ENCODE measurements around the gene BGN. TPM values are rescaled to one million over a fixed set of nuclear protein-coding genes. Genes with fewer than 3 reads are reported as not detected.
A peak's percentile ranks its signal among the peaks of the same experiment; 100 is the strongest.

The BGN gene
- total and polyA plus RNA-seq, 4 experiments from 2014 or later: not detected

GRCh38 chrX:153499341-153499740 lies 4.6 kb downstream of the BGN start:
- H3K27me3 Mint-ChIP-seq: no peaks in the 10 kb centered on the region
- H3K27ac Mint-ChIP-seq: no peak overlapping the region
- no peaks in the 10 kb centered on the region for H3K36me3 ChIP-seq (ENCODE audit: insufficient read depth, low read length)
- H3K9me3 ChIP-seq (ENCODE audit: control insufficient read depth in 1 of 2, low read length in 2 of 2): no peaks in the 10 kb centered on the region
- no peak overlapping the region for H3K4me3 Mint-ChIP-seq
- no peaks in the 10 kb centered on the region for H3K4me1 ChIP-seq (ENCODE audit: insufficient read depth, low read length)
- peaks cover 0 to 1% (median 0%) of the 10 kb centered on the region in 8 donors for H3K9me3 Mint-ChIP-seq
- intact Hi-C loops (cut with micrococcal nuclease): no loop called here
- no peak overlapping the region for H3K4me3 ChIP-seq (ENCODE audit: low read length in 2 of 2)
- H3K27ac ChIP-seq (ENCODE audit: low read depth, low read length): no peak overlapping the region
- CTCF ChIA-PET (ENCODE audit: partially characterized antibody): no interaction called here
- POLR2A ChIA-PET (ENCODE audit: partially characterized antibody): no interaction called here
- no peaks in the 10 kb centered on the region for H3K4me1 Mint-ChIP-seq
- H3K36me3 Mint-ChIP-seq: no peaks in the 10 kb centered on the region
- DNase-seq: no peak
- no peaks in the 10 kb centered on the region for H3K27me3 ChIP-seq (ENCODE audit: insufficient read depth, low read length)

- no peak overlapping the region for H3K4me3 ChIP-seq (ENCODE audit: low read length in 2 of 2)
- intact Hi-C loops (cut with micrococcal nuclease): no loop called here
- H3K9me3 ChIP-seq (ENCODE audit: control insufficient read depth in 1 of 2, low read length in 2 of 2): no peaks in the 10 kb centered on the region
- H3K27ac ChIP-seq (ENCODE audit: low read depth, low read length): no peak overlapping the region
- no peaks in the 10 kb centered on the region for H3K4me1 Mint-ChIP-seq
- no peaks in the 10 kb centered on the region for H3K27me3 Mint-ChIP-seq
- no peaks in the 10 kb centered on the region for H3K27me3 ChIP-seq (ENCODE audit: insufficient read depth, low read length)
- H3K9me3 Mint-ChIP-seq: peaks cover 0 to 1% (median 0%) of the 10 kb centered on the region in 8 donors
- CTCF ChIA-PET (ENCODE audit: partially characterized antibody): no interaction called here
- no peaks in the 10 kb centered on the region for H3K36me3 Mint-ChIP-seq
- no peaks in the 10 kb centered on the region for H3K4me1 ChIP-seq (ENCODE audit: insufficient read depth, low read length)
- POLR2A ChIA-PET (ENCODE audit: partially characterized antibody): no interaction called here
- H3K4me3 Mint-ChIP-seq: no peak overlapping the region
- no peaks in the 10 kb centered on the region for H3K36me3 ChIP-seq (ENCODE audit: insufficient read depth, low read length)
- H3K27ac Mint-ChIP-seq: no peak overlapping the region
- no peak for DNase-seq
Observed at GRCh38 chrX:153499876-153500275, 5.1 kb downstream of the BGN start.

- peak overlapping the region in 2 of 7 donors; percentile 33 to 66 for H3K27ac Mint-ChIP-seq
- CTCF ChIA-PET (ENCODE audit: partially characterized antibody): no interaction called here
- no peak overlapping the region for H3K4me3 ChIP-seq (ENCODE audit: low read length in 2 of 2)
Observed at GRCh38 chrX:153500676-153501280, 6.0 kb downstream of the BGN start.

GRCh38 chrX:153501530-153501929 lies 6.8 kb downstream of the BGN start:
- no peak overlapping the region for H3K4me3 ChIP-seq (ENCODE audit: low read length in 2 of 2)
- Mint-ChIP-seq H3K4me1 (no peaks in the 10 kb centered on the region), H3K36me3 (no peaks in the 10 kb centered on the region), H3K27me3 (no peaks in the 10 kb centered on the region), H3K4me3 (no peak overlapping the region), H3K27ac (no peak overlapping the region), H3K9me3 (peaks cover 0 to 1% (median 0%) of the 10 kb centered on the region in 8 donors)
- no peaks in the 10 kb centered on the region for H3K9me3 ChIP-seq (ENCODE audit: control insufficient read depth in 1 of 2, low read length in 2 of 2)
- intact Hi-C loops (cut with micrococcal nuclease): no loop called here
- no peak for DNase-seq
- ChIA-PET POLR2A (ENCODE audit: partially characterized antibody) (no interaction called here), CTCF (ENCODE audit: partially characterized antibody) (interaction anchor here (0.9 kb wide), 1 partner anchor 41 kb away, joined by 3 read pairs; no protein-coding TSS in a partner anchor)
- H3K4me1 ChIP-seq (ENCODE audit: insufficient read depth, low read length): no peaks in the 10 kb centered on the region
- no peaks in the 10 kb centered on the region for H3K36me3 ChIP-seq (ENCODE audit: insufficient read depth, low read length)
- H3K27me3 ChIP-seq (ENCODE audit: insufficient read depth, low read length): no peaks in the 10 kb centered on the region
- no peak overlapping the region for H3K27ac ChIP-seq (ENCODE audit: low read depth, low read length)

More at GRCh38 chrX:153500676-153501280, 6.0 kb downstream of the BGN start:
- no peaks in the 10 kb centered on the region for H3K4me1 Mint-ChIP-seq
- Histone ChIP-seq H3K4me1 (ENCODE audit: insufficient read depth, low read length) (no peaks in the 10 kb centered on the region), H3K27me3 (ENCODE audit: insufficient read depth, low read length) (no peaks in the 10 kb centered on the region), H3K36me3 (ENCODE audit: insufficient read depth, low read length) (no peaks in the 10 kb centered on the region), H3K9me3 (ENCODE audit: control insufficient read depth in 1 of 2, low read length in 2 of 2) (no peaks in the 10 kb centered on the region), H3K27ac (ENCODE audit: low read depth, low read length) (no peak overlapping the region)
- H3K4me3 Mint-ChIP-seq: no peak overlapping the region
- peaks cover 0 to 1% (median 0%) of the 10 kb centered on the region in 8 donors for H3K9me3 Mint-ChIP-seq
- H3K27me3 Mint-ChIP-seq: no peaks in the 10 kb centered on the region
- intact Hi-C loops (cut with micrococcal nuclease): no loop called here
- POLR2A ChIA-PET (ENCODE audit: partially characterized antibody): no interaction called here
- no peaks in the 10 kb centered on the region for H3K36me3 Mint-ChIP-seq
- DNase-seq: no peak

GRCh38 chrX:153502131-153502530 lies 7.4 kb downstream of the BGN start:
- H3K27me3 ChIP-seq (ENCODE audit: insufficient read depth, low read length): no peaks in the 10 kb centered on the region
- Mint-ChIP-seq H3K27ac (no peak overlapping the region), H3K4me1 (no peaks in the 10 kb centered on the region), H3K9me3 (peaks cover 0 to 1% (median 0%) of the 10 kb centered on the region in 8 donors), H3K36me3 (no peaks in the 10 kb centered on the region), H3K27me3 (no peaks in the 10 kb centered on the region), H3K4me3 (no peak overlapping the region)
- no peaks in the 10 kb centered on the region for H3K4me1 ChIP-seq (ENCODE audit: insufficient read depth, low read length)
- ChIA-PET CTCF (ENCODE audit: partially characterized antibody) (interaction anchor here (0.9 kb wide), 1 partner anchor 41 kb away, joined by 3 read pairs; no protein-coding TSS in a partner anchor), POLR2A (ENCODE audit: partially characterized antibody) (no interaction called here)
- no peak overlapping the region for H3K4me3 ChIP-seq (ENCODE audit: low read length in 2 of 2)
- DNase-seq: no peak
- H3K27ac ChIP-seq (ENCODE audit: low read depth, low read length): no peak overlapping the region
- intact Hi-C loops (cut with micrococcal nuclease): no loop called here
- no peaks in the 10 kb centered on the region for H3K36me3 ChIP-seq (ENCODE audit: insufficient read depth, low read length)
- H3K9me3 ChIP-seq (ENCODE audit: control insufficient read depth in 1 of 2, low read length in 2 of 2): no peaks in the 10 kb centered on the region

GRCh38 chrX:153502796-153503195 lies 8.0 kb downstream of the BGN start:
- Mint-ChIP-seq H3K9me3 (peaks cover 0 to 1% (median 0%) of the 10 kb centered on the region in 8 donors), H3K27me3 (no peaks in the 10 kb centered on the region), H3K36me3 (no peaks in the 10 kb centered on the region), H3K4me1 (peaks cover 0 to 5% (median 3%) of the 10 kb centered on the region in 4 donors), H3K27ac (no peak overlapping the region), H3K4me3 (no peak overlapping the region)
- Histone ChIP-seq H3K27ac (ENCODE audit: low read depth, low read length) (no peak overlapping the region), H3K27me3 (ENCODE audit: insufficient read depth, low read length) (no peaks in the 10 kb centered on the region), H3K4me3 (ENCODE audit: low read length in 2 of 2) (no peak overlapping the region), H3K36me3 (ENCODE audit: insufficient read depth, low read length) (no peaks in the 10 kb centered on the region), H3K9me3 (ENCODE audit: control insufficient read depth in 1 of 2, low read length in 2 of 2) (no peaks in the 10 kb centered on the region), H3K4me1 (ENCODE audit: insufficient read depth, low read length) (no peaks in the 10 kb centered on the region)
- intact Hi-C loops (cut with micrococcal nuclease): no loop called here
- no peak for DNase-seq
- ChIA-PET POLR2A (ENCODE audit: partially characterized antibody) (no interaction called here), CTCF (ENCODE audit: partially characterized antibody) (no interaction called here)

GRCh38 chrX:153504445-153505016 lies 9.8 kb downstream of the BGN start:
- Mint-ChIP-seq H3K9me3 (peaks cover 0 to 1% (median 0%) of the 10 kb centered on the region in 8 donors), H3K4me1 (peaks cover 0 to 7% (median 3%) of the 10 kb centered on the region in 4 donors), H3K4me3 (no peak overlapping the region), H3K27ac (no peak overlapping the region), H3K27me3 (no peaks in the 10 kb centered on the region), H3K36me3 (no peaks in the 10 kb centered on the region)
- Histone ChIP-seq H3K9me3 (ENCODE audit: control insufficient read depth in 1 of 2, low read length in 2 of 2) (no peaks in the 10 kb centered on the region), H3K27me3 (ENCODE audit: insufficient read depth, low read length) (no peaks in the 10 kb centered on the region), H3K27ac (ENCODE audit: low read depth, low read length) (no peak overlapping the region), H3K4me3 (ENCODE audit: low read length in 2 of 2) (no peak overlapping the region), H3K36me3 (ENCODE audit: insufficient read depth, low read length) (no peaks in the 10 kb centered on the region), H3K4me1 (ENCODE audit: insufficient read depth, low read length) (no peaks in the 10 kb centered on the region)
- no peak for DNase-seq
- intact Hi-C loops (cut with micrococcal nuclease): loop anchor here (5.0 kb wide), 1 partner anchor 102 kb away; the partner anchor contains the start of gene PNMA6E
- CTCF ChIA-PET (ENCODE audit: partially characterized antibody): interaction anchor here (4.1 kb wide), 1 partner anchor 31 kb away, joined by 63 read pairs; the partner anchor contains the start of gene HAUS7
- POLR2A ChIA-PET (ENCODE audit: partially characterized antibody): no interaction called here

Measured in CD4-positive, alpha-beta memory T cell (primary cell).